Trophoblast cell (in vitro differentiated cells and primary cell): ENCODE results near the gene GALNT13.

Experiments
- DNase-seq, 2 donors: peaks; one replicate each; pipeline ENCODE4 v3.0.0-alpha.2; 2016
- H2AFZ ChIP-seq: 2 replicates; pipeline ENCODE4 v1.6.1; 2013; ENCODE audit warnings: low read length, moderate library complexity, mild to moderate bottlenecking; ENCODE audit not compliant: insufficient read depth, poor library complexity
- H2AK5ac ChIP-seq: 2 replicates; pipeline ENCODE4 v1.6.1; 2013; ENCODE audit warnings: mild to moderate bottlenecking, low read length
- H2BK120ac ChIP-seq: 2 replicates; pipeline ENCODE4 v1.6.1; 2013; ENCODE audit warnings: low read length, mild to moderate bottlenecking, moderate library complexity; ENCODE audit not compliant: insufficient read depth, poor library complexity
- H2BK12ac ChIP-seq: 2 replicates; pipeline ENCODE4 v1.6.1; 2013; ENCODE audit warnings: mild to moderate bottlenecking, low read length, moderate library complexity
- H2BK5ac ChIP-seq: 2 replicates; pipeline ENCODE4 v1.6.1; 2013; ENCODE audit warnings: low read length, low read depth, moderate library complexity, mild to moderate bottlenecking; ENCODE audit not compliant: poor library complexity
- H3K14ac ChIP-seq: 2 replicates; pipeline ENCODE4 v1.6.1; 2013; ENCODE audit warnings: mild to moderate bottlenecking, low read length
- H3K18ac ChIP-seq: 2 replicates; pipeline ENCODE4 v1.6.1; 2013; ENCODE audit warnings: mild to moderate bottlenecking, low read length
- H3K23ac ChIP-seq: 2 replicates; pipeline ENCODE4 v1.6.1; 2013; ENCODE audit warnings: low read length
- H3K27ac ChIP-seq: 2 replicates; pipeline ENCODE4 v1.5.1; 2013; ENCODE audit warnings: low read depth, mild to moderate bottlenecking, inconsistent platforms, low read length, moderate library complexity
- H3K27me3 ChIP-seq: 2 replicates; pipeline ENCODE4 v1.6.1; 2013; ENCODE audit warnings: inconsistent platforms, mild to moderate bottlenecking, low read length, moderate library complexity; ENCODE audit not compliant: insufficient read depth
- H3K36me3 ChIP-seq, 2 experiments: 1 replicate in 1 of 2; 2 replicates in 1 of 2; pipeline ENCODE4 v1.6.1; 2013; ENCODE audit warnings: low read length in 2 of 2, mild to moderate bottlenecking in 2 of 2, moderate library complexity in 1 of 2; ENCODE audit not compliant: insufficient read depth in 2 of 2, control insufficient read depth in 1 of 2
- H3K4ac ChIP-seq: 2 replicates; pipeline ENCODE4 v1.6.1; 2013; ENCODE audit warnings: low read depth, mild to moderate bottlenecking, low read length, moderate library complexity
- H3K4me1 ChIP-seq, 2 experiments: 1 replicate in 1 of 2; 2 replicates in 1 of 2; pipeline ENCODE4 v1.6.1; 2013; ENCODE audit warnings: low read length in 2 of 2, mild to moderate bottlenecking in 2 of 2, moderate library complexity in 1 of 2; ENCODE audit not compliant: insufficient read depth in 2 of 2, control insufficient read depth in 1 of 2
- H3K4me2 ChIP-seq: 2 replicates; pipeline ENCODE4 v1.6.1; 2013; ENCODE audit warnings: inconsistent platforms, mild to moderate bottlenecking, low read length, moderate library complexity
- H3K4me3 ChIP-seq: 2 replicates; pipeline ENCODE4 v1.5.1; 2013; ENCODE audit warnings: mild to moderate bottlenecking, low read depth, low read length, inconsistent platforms
- H3K79me1 ChIP-seq: one replicate; pipeline ENCODE4 v1.6.1; 2013; ENCODE audit warnings: low read length
- H3K79me2 ChIP-seq: 2 replicates; pipeline ENCODE4 v1.6.1; 2013; ENCODE audit warnings: low read length, mild to moderate bottlenecking; ENCODE audit not compliant: control insufficient read depth, insufficient read depth, poor library complexity
- H3K9ac ChIP-seq: 2 replicates; pipeline ENCODE4 v1.6.1; 2013; ENCODE audit warnings: mild to moderate bottlenecking, low read length
- H3K9me3 ChIP-seq: 2 replicates; pipeline ENCODE4 v1.6.1; 2013; ENCODE audit warnings: low read depth, mild to moderate bottlenecking, control low read depth, inconsistent platforms, low read length; ENCODE audit not compliant: insufficient read depth
- H4K12ac ChIP-seq: 2 replicates; pipeline ENCODE4 v1.6.1; 2013; ENCODE audit warnings: low read depth, mild to moderate bottlenecking, low read length, moderate library complexity
- H4K8ac ChIP-seq: 2 replicates; pipeline ENCODE4 v1.6.1; 2013; ENCODE audit warnings: low read depth, mild to moderate bottlenecking, low read length, moderate library complexity
- H4K91ac ChIP-seq: one replicate; pipeline ENCODE4 v1.6.1; 2013; ENCODE audit warnings: low read depth, mild to moderate bottlenecking, low read length, moderate library complexity
- WGBS: extraction: QIAGEN DNeasy Blood & Tissue Kit; methylation state at CpG from one replicate; pipeline ENCODE4 v1.1.7; 2013; ENCODE audit warnings: missing lambda C conversion rate; ENCODE audit not compliant: insufficient read length, insufficient coverage; ENCODE audit errors: extremely low coverage; 5-methylcytosine and 5-hydroxymethylcytosine counted together

The GALNT13 gene

GRCh38 chr2:154240316-154240715, 368.6 kb downstream of the GALNT13 start:
- DNase-seq = no peak
- Histone ChIP-seq H3K27me3 (no peaks in the 10 kb centered on the region), H3K79me1 (no peaks in the 10 kb centered on the region), H2BK5ac (no peak overlapping the region), H2AFZ (no peak overlapping the region), H2AK5ac (no peak overlapping the region), H3K18ac (no peak overlapping the region), H3K4me3 (no peak overlapping the region), H3K36me3 (no peaks in the 10 kb centered on the region), H2BK120ac (no peak overlapping the region), H3K23ac (no peak overlapping the region), H3K4ac (no peak overlapping the region), H3K14ac (no peak overlapping the region), H3K4me2 (no peak overlapping the region), H4K8ac (no peak overlapping the region), H4K12ac (no peak overlapping the region), H3K9ac (no peak overlapping the region), H3K4me1 (no peaks in the 10 kb centered on the region), H3K9me3 (no peaks in the 10 kb centered on the region), H4K91ac (no peak overlapping the region), H2BK12ac (no peak overlapping the region), H3K27ac (no peak overlapping the region), H3K79me2 (no peaks in the 10 kb centered on the region)
- WGBS = no CpG with 5 or more reads among the region's 8 CpGs

DNA sequence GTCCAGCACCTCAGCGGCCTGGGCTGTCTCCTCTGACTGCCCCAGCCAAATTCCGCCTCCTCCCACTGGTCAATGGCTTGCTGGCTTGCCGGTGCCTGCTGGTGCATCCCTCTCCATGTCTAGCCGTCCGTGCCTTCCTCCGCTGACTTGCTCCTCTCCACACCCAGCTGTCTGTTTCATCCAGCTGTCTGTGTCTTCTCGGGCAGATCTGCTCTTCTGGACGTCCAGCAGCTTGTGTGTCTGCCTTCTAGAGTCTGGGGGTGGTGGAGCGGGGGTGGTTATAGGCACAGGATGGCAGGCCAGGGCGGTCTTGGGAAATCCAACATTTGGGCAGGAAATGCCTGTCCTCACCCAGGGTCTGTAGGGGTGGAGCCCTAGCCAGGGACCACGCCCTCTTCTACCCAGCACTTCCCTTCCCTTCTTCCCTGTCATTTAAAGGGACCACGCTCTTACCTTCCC, 369.2 kb downstream of the GALNT13 start:
- Histone ChIP-seq H3K14ac (no peak overlapping the region), H3K79me2 (no peaks in the 10 kb centered on the region), H3K18ac (no peak overlapping the region), H2AFZ (no peak overlapping the region), H3K79me1 (no peaks in the 10 kb centered on the region), H3K4me2 (no peak overlapping the region), H4K91ac (no peak overlapping the region), H3K27ac (no peak overlapping the region), H3K36me3 (no peaks in the 10 kb centered on the region), H4K12ac (no peak overlapping the region), H3K4me3 (no peak overlapping the region), H4K8ac (no peak overlapping the region), H3K9me3 (no peaks in the 10 kb centered on the region), H3K27me3 (no peaks in the 10 kb centered on the region), H2BK12ac (no peak overlapping the region), H2BK5ac (no peak overlapping the region), H2BK120ac (no peak overlapping the region), H3K23ac (no peak overlapping the region), H3K4me1 (no peaks in the 10 kb centered on the region), H2AK5ac (no peak overlapping the region), H3K4ac (no peak overlapping the region), H3K9ac (no peak overlapping the region)
- no CpG with 5 or more reads among the region's 12 CpGs for WGBS
- DNase-seq = no peak

DNA sequence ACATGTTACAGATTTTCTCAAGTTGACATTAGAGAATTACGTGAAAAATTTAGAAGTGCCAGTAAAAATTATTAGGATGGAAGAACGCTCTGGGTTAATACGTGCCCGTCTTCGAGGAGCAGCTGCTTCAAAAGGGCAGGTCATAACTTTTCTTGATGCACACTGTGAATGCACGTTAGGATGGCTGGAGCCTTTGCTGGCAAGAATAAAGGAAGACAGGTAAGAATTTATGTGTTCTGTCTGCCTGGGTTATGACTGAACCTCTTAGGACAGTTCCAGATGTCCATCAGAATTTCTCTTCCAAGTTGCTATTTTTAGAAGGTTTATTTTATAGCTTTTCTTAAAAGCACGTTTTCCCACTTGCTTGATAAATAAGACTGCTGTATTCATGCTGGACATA, 371.0 kb downstream of the GALNT13 start:
- H3K23ac ChIP-seq = no peak overlapping the region
- H3K36me3 ChIP-seq = no peaks in the 10 kb centered on the region
- no peaks in the 10 kb centered on the region for H3K9me3 ChIP-seq
- no peak overlapping the region for H3K9ac ChIP-seq
- no peak overlapping the region for H2BK12ac ChIP-seq
- no peak overlapping the region for H4K12ac ChIP-seq
- H3K14ac ChIP-seq = no peak overlapping the region
- H3K18ac ChIP-seq = no peak overlapping the region
- H3K79me2 ChIP-seq = no peaks in the 10 kb centered on the region
- no peak overlapping the region for H4K8ac ChIP-seq
- no peak overlapping the region for H3K4me3 ChIP-seq
- no peak overlapping the region for H2AFZ ChIP-seq
- no peak overlapping the region for H2BK5ac ChIP-seq
- no peak overlapping the region for H4K91ac ChIP-seq
- no peak overlapping the region for H2AK5ac ChIP-seq
- no peaks in the 10 kb centered on the region for H3K27me3 ChIP-seq
- H3K79me1 ChIP-seq = no peaks in the 10 kb centered on the region
- H3K4me1 ChIP-seq = no peaks in the 10 kb centered on the region
- no peak overlapping the region for H2BK120ac ChIP-seq
- WGBS = no CpG with 5 or more reads among the region's 7 CpGs
- DNase-seq = no peak
- no peak overlapping the region for H3K4me2 ChIP-seq
- no peak overlapping the region for H3K4ac ChIP-seq
- no peak overlapping the region for H3K27ac ChIP-seq

DNA sequence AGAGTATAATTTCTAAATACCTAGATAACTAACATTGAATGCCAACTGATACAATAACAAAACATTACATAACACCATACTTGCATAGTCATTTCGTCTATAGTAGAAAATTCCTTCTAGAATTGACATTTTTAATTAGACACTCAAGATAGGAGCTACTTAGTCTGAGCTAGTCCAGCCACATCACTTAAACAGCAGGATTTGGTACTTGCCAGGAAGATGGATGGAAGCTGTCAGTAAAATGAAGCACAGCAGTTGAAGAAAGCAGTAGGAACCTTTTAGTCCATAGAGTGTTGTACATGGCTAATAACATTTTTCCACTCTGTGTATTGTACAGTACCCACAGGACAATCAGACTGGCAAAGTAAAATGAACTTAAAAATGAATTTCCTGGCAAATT, 372.0 kb downstream of the GALNT13 start:
- Histone ChIP-seq H3K4me1 (no peaks in the 10 kb centered on the region), H2BK120ac (no peak overlapping the region), H2BK12ac (no peak overlapping the region), H3K9ac (no peak overlapping the region), H3K27me3 (no peaks in the 10 kb centered on the region), H3K79me2 (no peaks in the 10 kb centered on the region), H2BK5ac (no peak overlapping the region), H3K14ac (no peak overlapping the region), H3K36me3 (no peaks in the 10 kb centered on the region), H3K4ac (no peak overlapping the region), H2AFZ (no peak overlapping the region), H3K9me3 (no peaks in the 10 kb centered on the region), H3K27ac (no peak overlapping the region), H3K4me2 (no peak overlapping the region), H3K18ac (no peak overlapping the region), H3K23ac (no peak overlapping the region), H2AK5ac (no peak overlapping the region), H3K79me1 (no peaks in the 10 kb centered on the region), H4K12ac (no peak overlapping the region), H4K91ac (no peak overlapping the region), H3K4me3 (no peak overlapping the region), H4K8ac (no peak overlapping the region)
- peak in 1 of 2 donors; percentile 6 for DNase-seq
- no CpG with 5 or more reads among the region's 1 CpG for WGBS
